NCI-H82 treated with DMSO at 0.1 percent for 48 hours (cell line): Measurements from ENCODE around the gene KNOP1.

ENCODE experiments used
- DNase-seq: peaks from one replicate; lab custom pipeline; 2025; ENCODE audit not compliant: unreplicated experiment; lab: John Stamatoyannopoulos, UW

KNOP1 gene

GRCh38 chr16:19708296-19709205 lies 9.5 kb downstream of the KNOP1 start:
- DNase-seq = no peak

GRCh38 chr16:19707569-19708295 lies 10.3 kb downstream of the KNOP1 start:
- DNase-seq = no peak

- no peak for DNase-seq
Observed at GRCh38 chr16:19706846-19707245, 11.2 kb downstream of the KNOP1 start.

- no peak for DNase-seq
Observed at GRCh38 chr16:19705843-19706242, 12.2 kb downstream of the KNOP1 start.

GRCh38 chr16:19705146-19705501 lies 12.9 kb downstream of the KNOP1 start:
- no peak for DNase-seq

- DNase-seq = no peak
Observed at GRCh38 chr16:19704321-19705145, 13.5 kb downstream of the KNOP1 start.

- no peak for DNase-seq
Observed at GRCh38 chr16:19703172-19703889, 14.7 kb downstream of the KNOP1 start.

GRCh38 chr16:19701091-19701490 lies 16.9 kb downstream of the KNOP1 start:
- no peak for DNase-seq

GRCh38 chr16:19700319-19700781 lies 17.7 kb downstream of the KNOP1 start:
- DNase-seq = no peak

GRCh38 chr16:19699472-19699871 lies 18.6 kb downstream of the KNOP1 start:
- no peak for DNase-seq

GRCh38 chr16:19698480-19699465 lies 19.3 kb downstream of the KNOP1 start:
- no peak for DNase-seq

- no peak for DNase-seq
Observed at GRCh38 chr16:19697756-19698318, 20.2 kb downstream of the KNOP1 start.

GRCh38 chr16:19696961-19697360 lies 21.1 kb downstream of the KNOP1 start:
- no peak for DNase-seq

- no peak for DNase-seq
Observed at GRCh38 chr16:19696328-19696727, 21.7 kb downstream of the KNOP1 start.

- DNase-seq = no peak
Observed at GRCh38 chr16:19694989-19695388, 23.0 kb downstream of the KNOP1 start.

- DNase-seq = no peak
Observed at GRCh38 chr16:19691161-19691711, 26.8 kb downstream of the KNOP1 start.

- DNase-seq = no peak
Observed at GRCh38 chr16:19690196-19690595, 27.8 kb downstream of the KNOP1 start.

GRCh38 chr16:19689342-19689741 lies 28.7 kb downstream of the KNOP1 start:
- no peak for DNase-seq
